GM23248 (cell line): ENCODE results near the gene MYO5A. TPM values are rescaled to one million over a fixed set of nuclear protein-coding genes. Genes with fewer than 3 reads are reported as not detected.

Experiments
- DNase-seq: peaks from one replicate; pipeline ENCODE4 v3.0.0-alpha.2; 2015
- H2AFZ ChIP-seq: fragments of 200-600 bp; sonication (generic); 2 replicates; pipeline ENCODE4 v1.6.1; 2016; ENCODE audit warnings: antibody characterized with exemption
- H3F3A ChIP-seq: fragments of 200-600 bp; sonication (generic); 2 replicates; pipeline ENCODE4 v1.6.1; 2016; ENCODE audit warnings: mild to moderate bottlenecking, antibody characterized with exemption, mixed run types; ENCODE audit not compliant: insufficient read depth
- H3K27ac ChIP-seq: fragments of 200-600 bp; sonication (generic); 2 replicates; pipeline ENCODE4 v1.5.1; 2016; ENCODE audit warnings: mild to moderate bottlenecking
- H3K27me3 ChIP-seq: fragments of 200-600 bp; sonication (generic); replicated peaks from 2 replicates; pipeline ENCODE4 v1.6.1; 2016; ENCODE audit warnings: mild to moderate bottlenecking; ENCODE audit not compliant: insufficient read depth
- H3K36me3 ChIP-seq: fragments of 200-600 bp; sonication (generic); 2 replicates; pipeline ENCODE4 v1.6.1; 2016; ENCODE audit warnings: low read depth, mild to moderate bottlenecking
- H3K4me1 ChIP-seq: fragments of 200-600 bp; sonication (generic); 2 replicates; pipeline ENCODE4 v1.6.1; 2016; ENCODE audit warnings: mild to moderate bottlenecking; ENCODE audit not compliant: insufficient read depth
- H3K4me2 ChIP-seq: fragments of 200-600 bp; sonication (generic); one replicate; pipeline ENCODE4 v1.6.1; 2016; ENCODE audit warnings: mild to moderate bottlenecking; ENCODE audit not compliant: unreplicated experiment
- H3K4me3 ChIP-seq: fragments of 200-600 bp; sonication (generic); 2 replicates; pipeline ENCODE4 v1.5.1; 2016; ENCODE audit warnings: mild to moderate bottlenecking
- H3K79me2 ChIP-seq: fragments of 200-600 bp; sonication (generic); 2 replicates; pipeline ENCODE4 v1.6.1; 2016; ENCODE audit warnings: mild to moderate bottlenecking; ENCODE audit not compliant: insufficient read depth
- H3K9ac ChIP-seq: fragments of 200-600 bp; sonication (generic); 2 replicates; pipeline ENCODE4 v1.6.1; 2016; ENCODE audit warnings: mild to moderate bottlenecking
- H3K9me2 ChIP-seq: fragments of 200-600 bp; sonication (generic); 2 replicates; pipeline ENCODE4 v1.6.1; 2016; ENCODE audit warnings: mixed run types, mild to moderate bottlenecking, moderate library complexity; ENCODE audit not compliant: insufficient read depth
- H3K9me3 ChIP-seq: fragments of 200-600 bp; sonication (generic); one replicate; pipeline ENCODE4 v1.6.1; 2017; ENCODE audit warnings: low read depth
- H4K20me1 ChIP-seq: fragments of 200-600 bp; sonication (generic); 2 replicates; pipeline ENCODE4 v1.6.0; 2016; ENCODE audit not compliant: insufficient read depth
- EZH2 ChIP-seq: fragments of 200-600 bp; sonication (generic); IDR thresholded peaks from 2 replicates; pipeline ENCODE4 v1.6.1; 2018; ENCODE audit warnings: antibody characterized with exemption, mild to moderate bottlenecking; ENCODE audit not compliant: insufficient read depth, poor library complexity, severe bottlenecking
- EZH2phosphoT487 ChIP-seq: fragments of 200-600 bp; sonication (generic); IDR thresholded peaks from 2 replicates; pipeline ENCODE4 v1.6.1; 2018; ENCODE audit warnings: antibody characterized with exemption, moderate library complexity, mild to moderate bottlenecking, low read depth; ENCODE audit not compliant: insufficient read depth
- WGBS, 2 experiments: methylation state at CpG; one replicate each; pipeline ENCODE4 v1.1.6; 2015 to 2017; ENCODE audit warnings: low lambda C conversion rate in 2 of 2, low coverage in 1 of 2; ENCODE audit errors: missing lambda C conversion rate in 2 of 2; 5-methylcytosine and 5-hydroxymethylcytosine counted together
- in situ Hi-C: fragments of 300-500 bp; cut with MboI; formaldehyde crosslinking; loops from 2 replicates; pipeline ENCODE4 v1.15.0; 2020
- polyA plus RNA-seq: library from polyadenylated mRNA; unstranded; fragments of >200 nt; fragmentation: Nextera tagmentation; extraction: Ambion mirVana; gene quantifications from 2 replicates; pipeline ENCODE4 v1.2.1, GENCODE V29; 2016
- total RNA-seq: library from RNA; depleted of rRNA; stranded (reverse); fragments of >200 nt; shearing (Covaris generic); gene quantifications from 2 replicates; pipeline ENCODE4 v1.2.3, GENCODE V29; 2014

MYO5A gene
- total and polyA plus RNA-seq, 2 experiments from 2014 or later: 12.1 to 33.3 TPM

DNA sequence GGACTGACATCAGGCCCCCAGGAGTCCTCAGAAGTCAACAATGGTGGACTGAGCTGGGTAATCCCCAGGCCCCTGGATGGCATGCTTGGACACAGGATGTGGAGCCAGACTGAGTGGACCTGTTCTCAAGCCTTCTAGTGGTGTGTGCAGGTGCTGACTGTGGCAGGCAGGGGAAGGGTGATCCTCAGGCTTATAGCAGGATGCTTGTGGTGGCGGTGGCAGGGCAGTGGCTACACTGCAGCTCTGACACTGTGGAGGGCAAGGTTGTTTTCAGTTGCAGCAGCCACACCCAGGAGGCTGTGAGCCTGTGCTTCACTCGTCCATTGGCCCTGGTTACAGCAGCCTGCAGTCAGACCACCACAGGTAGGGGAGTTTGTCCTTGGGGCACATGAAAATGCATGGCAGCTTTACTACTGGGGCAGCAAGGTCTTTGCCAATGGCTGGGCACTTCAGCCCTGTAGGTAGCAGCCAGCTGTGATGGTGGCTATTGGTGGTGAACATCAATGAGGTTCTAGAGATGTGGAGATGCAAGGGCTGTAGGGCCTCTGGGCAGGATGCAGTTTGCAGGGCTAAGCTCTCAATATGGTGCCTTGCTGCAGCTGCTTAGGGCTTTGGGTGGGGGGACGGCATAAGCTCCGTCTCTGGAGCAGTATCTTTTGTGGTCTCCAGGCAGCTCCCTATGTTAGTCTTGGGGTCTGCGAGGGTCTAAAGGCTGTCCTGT, 17.5 kb upstream of the MYO5A start:
- H2AFZ ChIP-seq: no peak overlapping the region
- H3K4me1 ChIP-seq: no peaks in the 10 kb centered on the region
- in situ Hi-C loops: no loop called here
- WGBS, 2 experiments: 93 to 96% methylated on average over 5 of the region's 5 CpGs
- H3K9ac ChIP-seq: no peak overlapping the region
- no peak overlapping the region for H3K27ac ChIP-seq
- no peak for DNase-seq
- H4K20me1 ChIP-seq: no peaks in the 10 kb centered on the region
- H3K4me3 ChIP-seq: no peak overlapping the region
- no peaks in the 10 kb centered on the region for H3K27me3 ChIP-seq
- H3K36me3 ChIP-seq: peaks cover 25% of the 10 kb centered on the region
- no peak overlapping the region for H3K4me2 ChIP-seq
- no peaks in the 10 kb centered on the region for H3K9me3 ChIP-seq
- H3K79me2 ChIP-seq: peaks cover 6% of the 10 kb centered on the region; the same call in 1 of the 2 replicates
- no peak for TF ChIP-seq EZH2
- no peak for TF ChIP-seq EZH2phosphoT487
- no peaks in the 10 kb centered on the region for H3K9me2 ChIP-seq
- 0 out of 2 replicates have a peak, but pooled peaks cover 14% of the 10 kb centered on the region for H3F3A ChIP-seq

DNA sequence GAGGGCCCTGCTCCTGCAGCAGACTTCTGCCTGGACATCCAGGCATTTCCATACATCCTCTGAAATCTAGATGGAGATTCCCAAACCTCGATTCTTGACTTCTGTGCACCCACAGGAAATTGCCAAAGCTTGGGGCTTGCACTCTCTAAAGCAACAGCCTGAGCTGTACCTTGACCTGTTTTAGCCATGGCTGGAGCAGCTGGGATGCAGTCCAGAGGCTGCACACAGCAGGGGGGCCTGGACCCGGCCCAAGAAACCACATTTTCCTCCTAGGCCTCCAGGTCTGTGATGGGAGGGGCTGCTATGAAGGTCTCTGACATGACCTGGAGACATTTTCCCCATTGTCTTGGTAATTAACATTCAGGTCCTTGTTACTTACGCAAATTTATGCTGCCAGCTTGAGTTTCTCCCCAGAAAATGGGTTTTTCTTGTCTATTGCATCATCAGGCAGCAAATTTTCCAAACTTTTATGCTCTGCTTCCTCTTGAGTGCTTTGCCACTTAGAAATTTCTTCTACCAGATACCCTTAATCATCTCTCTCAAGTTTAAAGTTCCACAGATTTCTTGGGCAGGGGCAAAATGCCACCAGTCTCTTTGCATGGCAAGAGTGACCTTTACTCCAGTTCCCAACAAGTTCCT, 11.8 kb upstream of the MYO5A start:
- Histone ChIP-seq H3K79me2 (no peaks in the 10 kb centered on the region), H3K9me3 (no peaks in the 10 kb centered on the region), H3K9ac (no peak overlapping the region), H3K9me2 (no peaks in the 10 kb centered on the region), H3K4me2 (no peak overlapping the region), H2AFZ (no peak overlapping the region), H3K27ac (no peak overlapping the region), H4K20me1 (no peaks in the 10 kb centered on the region), H3K4me1 (no peaks in the 10 kb centered on the region), H3K27me3 (no peaks in the 10 kb centered on the region), H3F3A (0 out of 2 replicates have a peak, but pooled peaks cover 6% of the 10 kb centered on the region), H3K36me3 (no peaks in the 10 kb centered on the region), H3K4me3 (no peak overlapping the region)
- 78 to 82% methylated on average over 3 of the region's 3 CpGs for WGBS, 2 experiments
- in situ Hi-C loops: no loop called here
- TF ChIP-seq EZH2phosphoT487 (no peak), EZH2 (no peak)
- no peak for DNase-seq

DNA sequence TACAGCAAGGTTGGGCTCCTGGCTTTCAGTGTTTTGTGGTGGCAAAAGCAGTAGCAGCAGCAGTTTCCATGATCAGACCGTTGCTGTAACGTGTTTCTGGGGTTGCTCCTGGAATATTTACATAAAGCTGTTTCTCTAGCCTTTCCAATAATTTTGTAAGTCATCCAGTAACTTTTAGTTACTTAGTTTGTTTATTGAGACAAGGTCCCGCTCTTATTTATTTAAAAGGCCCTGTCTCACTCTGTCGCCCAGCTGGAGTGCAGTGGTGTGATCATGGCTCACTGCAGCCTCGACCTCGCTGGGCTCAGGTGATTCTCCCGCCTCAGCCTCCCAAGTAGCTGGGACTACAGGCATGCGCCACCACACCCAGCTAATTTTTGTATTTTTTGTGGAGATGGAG, 8.8 kb upstream of the MYO5A start:
- Histone ChIP-seq H4K20me1 (no peaks in the 10 kb centered on the region), H3K4me2 (no peak overlapping the region), H3K79me2 (no peaks in the 10 kb centered on the region), H3K9me3 (no peaks in the 10 kb centered on the region), H3K27ac (no peak overlapping the region), H3K9me2 (no peaks in the 10 kb centered on the region), H3K9ac (no peak overlapping the region), H3K4me1 (no peaks in the 10 kb centered on the region), H2AFZ (no peak overlapping the region), H3K36me3 (no peaks in the 10 kb centered on the region), H3K4me3 (no peak overlapping the region), H3F3A (0 out of 2 replicates have a peak, but pooled peaks cover 2% of the 10 kb centered on the region), H3K27me3 (no peaks in the 10 kb centered on the region)
- in situ Hi-C loops: no loop called here
- TF ChIP-seq EZH2 (no peak), EZH2phosphoT487 (no peak)
- DNase-seq: no peak
- WGBS, 2 experiments: 82 to 88% methylated on average over 8 of the region's 8 CpGs

DNA sequence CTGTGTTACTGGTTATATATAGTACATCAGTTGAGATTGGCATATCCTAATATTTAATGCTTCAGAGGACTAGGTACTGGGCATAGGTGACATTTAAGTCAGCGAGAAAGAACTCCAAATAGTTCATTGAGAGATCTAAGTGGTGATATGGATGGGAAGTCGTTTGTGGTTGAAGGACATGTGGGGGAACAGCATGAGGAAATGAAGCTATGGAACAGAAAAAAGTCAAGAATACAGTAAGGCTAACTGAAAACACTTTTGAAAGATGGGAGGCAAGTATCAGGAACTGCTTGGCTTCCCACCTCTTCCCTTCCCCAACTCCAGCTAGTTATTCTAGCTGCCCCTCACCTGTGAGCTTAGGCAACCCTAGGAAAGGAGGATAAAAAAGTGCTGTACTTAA, 3.7 kb upstream of the MYO5A start:
- Histone ChIP-seq H3K79me2 (peaks cover 6% of the 10 kb centered on the region), H3K9ac (no peak overlapping the region), H3F3A (no peaks in the 10 kb centered on the region), H3K4me1 (no peaks in the 10 kb centered on the region), H4K20me1 (no peaks in the 10 kb centered on the region), H3K4me2 (no peak overlapping the region), H3K27ac (no peak overlapping the region), H3K9me3 (no peaks in the 10 kb centered on the region), H3K9me2 (no peaks in the 10 kb centered on the region), H2AFZ (no peak overlapping the region), H3K27me3 (no peaks in the 10 kb centered on the region; the same call in 1 of the 2 replicates), H3K36me3 (no peaks in the 10 kb centered on the region), H3K4me3 (no peak overlapping the region)
- in situ Hi-C loops: no loop called here
- no peak for TF ChIP-seq EZH2phosphoT487
- TF ChIP-seq EZH2: no peak
- DNase-seq: no peak
- 87 to 90% methylated on average over 2 of the region's 2 CpGs for WGBS, 2 experiments
